GM13977 (cell line): ENCODE results near the gene WNT9B.

Experiments
- DNase-seq: peaks from one replicate; pipeline ENCODE4 v3.0.0; 2012; ENCODE audit warnings: low spot score
- CTCF ChIP-seq: IDR thresholded peaks from 2 replicates; pipeline ENCODE4 v1.5.1; 2012; ENCODE audit warnings: mild to moderate bottlenecking, control low read depth; ENCODE audit not compliant: insufficient read depth; ENCODE audit errors: extremely low read depth, missing control alignments
- in situ Hi-C: fragments of 300-500 bp; cut with MboI; formaldehyde crosslinking; loops from one replicate; pipeline ENCODE4 v1.12.0; 2022; ENCODE audit warnings: low sequenced_read_pairs, low pct_unique_long_range_greater_than_20kb, mixed read lengths, inconsistent platforms; ENCODE audit not compliant: unreplicated experiment

Gene WNT9B

GRCh38 chr17:46831573-46832330 is 19.6 kb upstream of the WNT9B start:
- DNase-seq: no peak
- in situ Hi-C loops: no loop called here
- TF ChIP-seq CTCF: no peak

DNA sequence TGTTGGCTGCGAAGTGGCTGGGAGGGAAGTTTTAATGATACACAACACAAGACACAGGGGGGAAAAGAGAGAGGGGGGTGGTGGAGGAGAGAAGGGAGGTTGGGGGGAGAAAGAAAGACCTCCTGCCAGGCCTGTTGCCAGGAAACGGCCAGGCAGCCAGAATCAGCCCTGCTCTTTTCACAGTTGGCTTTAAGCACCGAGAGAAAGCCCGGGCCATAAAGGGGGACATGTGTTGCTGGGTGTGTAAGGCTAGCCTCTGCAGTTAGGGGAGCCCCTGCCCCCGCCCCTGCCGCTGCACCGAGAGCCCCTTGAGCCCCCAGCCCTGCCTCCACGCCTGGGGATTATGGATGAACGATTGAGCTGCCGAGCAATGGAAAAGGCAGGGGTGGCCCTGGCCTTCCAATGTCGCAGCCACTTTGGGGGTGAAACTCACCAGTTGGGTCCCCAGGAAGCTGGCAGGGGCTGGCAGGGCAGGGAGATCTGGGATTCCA is 19.0 kb upstream of the WNT9B start:
- no peak for TF ChIP-seq CTCF
- DNase-seq: no peak
- in situ Hi-C loops: no loop called here

GRCh38 chr17:46832945-46833839 is 18.2 kb upstream of the WNT9B start:
- in situ Hi-C loops: no loop called here

GRCh38 chr17:46833840-46834208 is 17.6 kb upstream of the WNT9B start:
- TF ChIP-seq CTCF: no peak
- in situ Hi-C loops: no loop called here
- no peak for DNase-seq

More at GRCh38 chr17:46832945-46833839, 18.2 kb upstream of the WNT9B start:
- no peak for DNase-seq
- TF ChIP-seq CTCF: no peak

DNA sequence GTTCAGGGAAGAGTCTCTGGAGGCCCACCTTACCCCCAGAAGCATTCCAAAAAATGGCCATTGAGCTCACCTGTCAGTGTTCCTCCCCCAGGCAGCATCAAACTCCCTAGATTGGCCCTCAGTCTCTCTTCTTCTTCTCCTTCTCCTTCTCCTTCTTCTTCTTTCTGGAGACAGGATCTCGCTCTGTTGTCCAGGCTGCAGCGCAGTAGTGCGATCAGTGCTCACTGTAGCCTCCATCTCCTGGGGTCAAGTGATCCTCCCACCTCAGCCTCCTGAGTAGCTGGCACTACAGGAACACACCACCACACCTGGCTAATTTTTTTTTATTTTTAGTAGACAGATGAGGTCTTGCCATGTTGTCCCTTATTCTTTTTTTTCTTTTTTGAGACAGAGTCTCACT is 16.5 kb upstream of the WNT9B start:
- TF ChIP-seq CTCF: no peak
- DNase-seq: no peak
- in situ Hi-C loops: no loop called here

- in situ Hi-C loops: no loop called here
- TF ChIP-seq CTCF: no peak
- no peak for DNase-seq
These were observed 14.9 kb upstream of the WNT9B start for GRCh38 chr17:46836500-46836899.
